Adipocyte (in vitro differentiated cells): ENCODE measurements around the gene PLA2G15.

ENCODE experiments used
- DNase-seq: peaks from one replicate; pipeline ENCODE4 v3.0.0-alpha.2; 2015; ENCODE audit warnings: low read depth
- H3K27me3 ChIP-seq: replicated peaks from 2 replicates; pipeline ENCODE4 v1.7.0; 2013; ENCODE audit warnings: mild to moderate bottlenecking, low read length, moderate library complexity; ENCODE audit not compliant: control insufficient read depth, insufficient read depth
- H3K36me3 ChIP-seq: 2 replicates; pipeline ENCODE4 v1.7.0; 2013; ENCODE audit warnings: low read length, mild to moderate bottlenecking, moderate library complexity; ENCODE audit not compliant: control insufficient read depth, insufficient read depth, severe bottlenecking
- H3K4me1 ChIP-seq: 2 replicates; pipeline ENCODE4 v1.7.0; 2013; ENCODE audit warnings: mild to moderate bottlenecking, low read length, moderate library complexity; ENCODE audit not compliant: control insufficient read depth, insufficient read depth
- H3K4me3 ChIP-seq: 2 replicates; pipeline ENCODE4 v1.7.0; 2013; ENCODE audit warnings: mild to moderate bottlenecking, low read length, moderate library complexity
- H3K9ac ChIP-seq: 2 replicates; pipeline ENCODE4 v1.7.0; 2013; ENCODE audit warnings: mild to moderate bottlenecking, low read length, moderate library complexity
- H3K9me3 ChIP-seq: 2 replicates; pipeline ENCODE4 v1.7.0; 2013; ENCODE audit warnings: mild to moderate bottlenecking, low read length, moderate library complexity; ENCODE audit not compliant: control insufficient read depth

PLA2G15 gene, protein sequence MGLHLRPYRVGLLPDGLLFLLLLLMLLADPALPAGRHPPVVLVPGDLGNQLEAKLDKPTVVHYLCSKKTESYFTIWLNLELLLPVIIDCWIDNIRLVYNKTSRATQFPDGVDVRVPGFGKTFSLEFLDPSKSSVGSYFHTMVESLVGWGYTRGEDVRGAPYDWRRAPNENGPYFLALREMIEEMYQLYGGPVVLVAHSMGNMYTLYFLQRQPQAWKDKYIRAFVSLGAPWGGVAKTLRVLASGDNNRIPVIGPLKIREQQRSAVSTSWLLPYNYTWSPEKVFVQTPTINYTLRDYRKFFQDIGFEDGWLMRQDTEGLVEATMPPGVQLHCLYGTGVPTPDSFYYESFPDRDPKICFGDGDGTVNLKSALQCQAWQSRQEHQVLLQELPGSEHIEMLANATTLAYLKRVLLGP

DNA sequence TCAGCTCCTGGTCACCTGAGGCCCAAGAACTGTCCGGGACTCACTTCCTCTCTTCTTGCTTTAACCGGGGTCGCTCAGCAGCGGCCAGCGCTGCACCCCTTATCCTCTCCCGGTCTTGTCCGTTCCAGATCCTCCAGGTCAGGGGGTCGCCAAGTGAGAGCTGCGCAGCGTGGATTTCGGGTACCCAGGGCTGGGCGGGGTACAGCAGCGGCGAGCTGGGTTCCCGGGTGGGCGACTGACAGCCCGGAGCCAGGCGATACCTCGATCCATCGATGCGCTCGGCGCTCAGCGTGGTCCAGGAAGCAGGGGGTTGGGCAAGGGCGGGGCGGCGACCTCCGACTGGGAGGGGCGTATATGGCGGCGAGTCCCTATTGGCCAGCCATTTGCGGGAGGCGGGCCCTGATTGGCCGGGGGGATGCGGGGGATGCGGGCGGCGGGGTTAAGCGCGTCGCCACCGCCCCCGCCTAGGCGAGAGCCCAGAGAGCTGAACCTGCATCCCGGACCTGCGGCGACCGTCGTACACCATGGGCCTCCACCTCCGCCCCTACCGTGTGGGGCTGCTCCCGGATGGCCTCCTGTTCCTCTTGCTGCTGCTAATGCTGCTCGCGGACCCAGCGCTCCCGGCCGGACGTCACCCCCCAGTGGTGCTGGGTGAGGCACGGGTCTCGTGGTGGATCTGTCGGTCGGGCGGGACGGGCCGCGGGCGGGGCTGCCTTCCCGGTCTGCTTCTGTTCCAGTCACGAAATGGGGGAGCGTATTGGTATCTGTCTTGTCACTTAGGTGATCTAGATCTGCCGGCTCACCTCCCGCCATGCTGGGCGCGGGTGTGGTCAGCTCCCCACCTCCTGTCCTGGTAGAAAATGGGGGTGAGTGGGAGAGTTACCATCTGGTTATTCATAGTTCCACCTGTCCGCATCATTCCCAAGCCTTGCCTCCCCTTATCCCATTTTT is at the start of gene PLA2G15:
Gene PLA2G15, plus strand, starts transcription at position 471 of the 951 bp plus-strand sequence. Its CDS starts 54 bp downstream, at position 525.
- H3K9me3 ChIP-seq, result no peaks in the 10 kb centered on the region
- H3K36me3 ChIP-seq, result peaks cover 5% of the 10 kb centered on the region
- peak within 1 kb of the TSS; percentile 98 for H3K4me3 ChIP-seq
- H3K27me3 ChIP-seq, result no peaks in the 10 kb centered on the region
- peaks cover 23% of the 10 kb centered on the region for H3K4me1 ChIP-seq
- DNase-seq, result peak; percentile 98
- H3K9ac ChIP-seq, result peak within 1 kb of the TSS; percentile 92

DNA sequence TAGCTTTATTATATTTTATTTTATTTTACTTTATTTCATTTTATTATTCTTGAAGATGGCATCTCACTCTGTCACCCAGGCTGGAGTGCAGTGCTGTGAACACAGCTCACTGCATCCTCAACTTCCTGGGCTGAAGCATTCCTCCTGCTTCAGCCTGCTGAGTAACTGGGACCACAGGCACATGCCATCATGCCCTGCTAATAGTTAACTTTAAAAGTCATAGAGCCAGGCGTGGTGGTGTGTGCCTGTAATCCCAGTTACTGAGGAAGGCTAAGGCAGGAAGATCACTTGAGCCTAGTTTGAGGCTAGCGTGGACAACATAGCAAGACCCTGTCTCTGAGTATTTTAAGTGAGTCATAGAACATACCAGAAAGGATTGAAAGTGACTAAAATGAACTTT is 47.9 kb upstream of the PLA2G15 start:
- Histone ChIP-seq H3K9me3 (no peaks in the 10 kb centered on the region), H3K9ac (no peak overlapping the region), H3K36me3 (peaks cover 8% of the 10 kb centered on the region), H3K27me3 (no peaks in the 10 kb centered on the region), H3K4me1 (peaks cover 21% of the 10 kb centered on the region), H3K4me3 (no peak overlapping the region)
- no peak for DNase-seq

DNA sequence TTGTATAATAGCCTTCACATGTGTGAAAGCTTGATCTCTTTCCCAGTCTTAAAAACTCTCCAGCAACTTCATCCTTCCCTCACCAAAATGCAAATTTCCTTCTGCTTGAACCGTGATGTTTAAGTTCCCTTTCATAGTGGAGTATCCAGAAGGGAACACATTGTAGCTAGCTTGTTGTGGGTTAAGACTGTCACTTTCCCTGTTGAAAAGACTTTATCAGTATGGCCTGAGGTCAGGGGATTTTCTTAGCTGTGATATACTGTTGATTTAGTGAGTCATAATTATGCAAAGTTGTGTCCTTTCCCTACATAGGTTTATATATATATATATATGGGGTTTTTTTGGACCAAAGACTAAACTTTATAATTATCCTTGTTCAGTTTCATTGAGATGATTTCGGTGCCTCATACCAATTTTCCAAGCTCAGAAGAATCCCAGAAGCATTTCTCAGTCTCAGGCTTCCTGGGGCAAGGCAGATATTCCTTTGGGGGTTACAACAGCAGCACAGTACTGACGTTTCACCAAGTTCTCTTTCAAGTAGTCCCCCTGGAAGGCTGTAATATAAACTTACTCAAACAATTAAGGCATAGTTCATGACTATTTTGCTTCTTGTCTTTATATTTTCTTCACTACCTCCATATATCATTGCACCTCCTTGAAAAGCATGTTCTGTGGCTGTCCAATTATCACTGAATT is 44.9 kb upstream of the PLA2G15 start:
- H3K4me1 ChIP-seq, result peaks cover 22% of the 10 kb centered on the region
- no peaks in the 10 kb centered on the region for H3K9me3 ChIP-seq
- peak; percentile 38 for DNase-seq
- H3K4me3 ChIP-seq, result no peak overlapping the region
- H3K27me3 ChIP-seq, result no peaks in the 10 kb centered on the region
- no peaks in the 10 kb centered on the region for H3K36me3 ChIP-seq
- peak overlapping the region; percentile 80 for H3K9ac ChIP-seq

DNA sequence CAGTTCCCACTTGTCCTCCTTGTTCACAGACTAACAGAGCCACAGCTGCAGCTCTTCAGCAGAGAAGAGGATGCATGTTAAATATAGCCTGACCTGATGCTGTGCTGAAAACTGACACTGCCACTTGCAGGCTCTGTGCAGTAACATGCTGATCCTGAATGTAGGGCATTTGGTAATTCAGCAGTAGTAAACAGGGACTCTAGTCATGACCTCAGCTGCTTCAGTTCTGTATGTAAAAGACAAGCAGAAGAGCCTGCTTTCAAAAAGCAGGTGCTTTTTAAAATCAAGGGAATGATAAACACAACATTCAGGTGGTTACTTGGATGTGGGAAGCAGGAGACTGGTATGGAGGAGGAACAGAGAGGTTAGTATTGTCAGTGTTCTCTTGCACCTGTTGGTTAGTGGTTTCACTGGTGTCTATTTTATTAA is 43.1 kb upstream of the PLA2G15 start:
- H3K36me3 ChIP-seq, result no peaks in the 10 kb centered on the region

DNA sequence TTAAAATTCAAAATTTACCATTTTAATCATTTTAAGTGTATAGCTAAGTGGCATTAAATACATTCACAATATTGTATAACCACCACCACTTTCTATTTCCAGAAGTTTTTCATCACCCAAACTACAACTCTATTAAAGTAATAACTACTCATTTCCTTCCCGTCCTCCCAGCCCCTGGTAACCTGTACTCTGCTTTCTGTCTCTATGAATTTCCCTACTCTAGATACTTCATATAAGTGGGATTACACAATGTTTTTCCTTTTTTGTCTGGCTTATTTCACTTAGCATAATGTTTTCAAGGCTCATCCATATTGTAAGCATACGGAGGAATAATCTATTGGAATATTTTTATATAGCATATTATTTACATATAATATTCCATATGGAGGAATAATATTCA is 38.9 kb upstream of the PLA2G15 start:
- H3K4me3 ChIP-seq, result no peak overlapping the region
- no peak for DNase-seq
- no peaks in the 10 kb centered on the region for H3K36me3 ChIP-seq
- H3K4me1 ChIP-seq, result peaks cover 6% of the 10 kb centered on the region
- H3K9me3 ChIP-seq, result no peaks in the 10 kb centered on the region
- no peaks in the 10 kb centered on the region for H3K27me3 ChIP-seq
- H3K9ac ChIP-seq, result no peak overlapping the region

More for the DNA sequence above, 43.1 kb upstream of the PLA2G15 start:
- peak; percentile 32 for DNase-seq
- Histone ChIP-seq H3K4me1 (peaks cover 22% of the 10 kb centered on the region), H3K4me3 (no peak overlapping the region), H3K9ac (no peak overlapping the region), H3K27me3 (no peaks in the 10 kb centered on the region), H3K9me3 (no peaks in the 10 kb centered on the region)

DNA sequence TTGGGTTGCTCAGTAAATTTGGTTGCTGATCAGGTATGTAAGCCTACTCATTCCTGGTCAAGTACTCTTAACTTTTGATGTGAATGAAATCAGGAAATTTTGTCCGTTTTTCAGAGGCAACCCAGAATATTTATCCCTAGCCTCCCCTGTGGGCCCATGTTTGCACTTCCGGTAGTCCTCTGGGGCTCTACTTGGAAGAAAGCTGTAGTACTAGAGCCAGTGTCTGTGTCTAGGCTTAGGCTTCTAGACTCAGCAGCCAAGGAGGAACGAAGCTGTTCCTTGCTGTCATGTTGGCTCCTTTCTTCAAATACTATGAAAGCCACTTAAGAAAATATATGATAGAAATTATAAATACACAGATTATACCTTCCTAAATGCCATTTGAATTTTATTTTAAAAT is 30.4 kb upstream of the PLA2G15 start:
- H3K4me1 ChIP-seq, result no peaks in the 10 kb centered on the region
- no peaks in the 10 kb centered on the region for H3K27me3 ChIP-seq
- DNase-seq, result no peak
- H3K9me3 ChIP-seq, result no peaks in the 10 kb centered on the region
- no peak overlapping the region for H3K4me3 ChIP-seq
- no peak overlapping the region for H3K9ac ChIP-seq
- no peaks in the 10 kb centered on the region for H3K36me3 ChIP-seq

DNA sequence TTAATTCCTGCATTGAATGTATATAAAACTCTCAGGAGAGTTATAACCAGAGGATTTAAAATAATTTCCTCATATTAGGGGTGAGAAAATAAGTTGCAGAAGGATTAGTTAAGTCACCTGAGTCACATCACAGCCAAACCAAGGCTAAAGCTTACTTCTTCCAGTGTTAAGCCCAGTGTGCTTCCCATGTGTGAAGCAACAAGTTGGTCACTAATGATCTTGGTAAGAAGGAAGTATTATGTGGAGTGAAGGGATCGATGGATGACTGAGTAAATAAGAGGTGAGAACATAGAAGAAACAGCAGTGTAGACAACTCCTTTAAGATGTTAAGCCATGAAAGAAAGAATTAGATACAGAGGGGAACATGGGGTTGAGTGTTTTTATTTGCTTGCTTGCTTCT is 29.9 kb upstream of the PLA2G15 start:
- no peaks in the 10 kb centered on the region for H3K36me3 ChIP-seq
- H3K4me3 ChIP-seq, result no peak overlapping the region
- H3K27me3 ChIP-seq, result no peaks in the 10 kb centered on the region
- no peak overlapping the region for H3K9ac ChIP-seq
- no peaks in the 10 kb centered on the region for H3K4me1 ChIP-seq
- H3K9me3 ChIP-seq, result no peaks in the 10 kb centered on the region
- DNase-seq, result no peak

DNA sequence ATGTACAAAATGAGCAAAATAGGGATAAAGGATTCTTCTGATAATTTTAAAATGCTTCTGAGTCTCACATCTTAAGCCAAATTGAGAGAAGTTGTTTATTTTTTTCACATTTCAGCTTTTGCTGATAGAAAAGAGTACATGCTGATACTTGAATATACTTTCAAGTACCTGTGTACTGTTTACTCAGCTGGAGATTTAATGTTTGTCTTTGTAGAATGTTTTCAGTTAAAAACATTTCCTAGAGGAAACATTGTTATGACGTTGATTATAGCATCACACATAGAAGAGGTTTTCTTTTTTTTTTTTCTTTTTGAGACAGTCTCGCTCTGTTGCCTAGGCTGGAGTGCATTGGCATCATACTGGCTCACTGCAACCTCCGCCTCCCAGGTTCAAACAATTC is 28.9 kb upstream of the PLA2G15 start:
- H3K9ac ChIP-seq, result no peak overlapping the region
- no peak overlapping the region for H3K4me3 ChIP-seq
- DNase-seq, result no peak
- H3K36me3 ChIP-seq, result peaks cover 2% of the 10 kb centered on the region
- no peaks in the 10 kb centered on the region for H3K4me1 ChIP-seq
- H3K9me3 ChIP-seq, result no peaks in the 10 kb centered on the region
- H3K27me3 ChIP-seq, result no peaks in the 10 kb centered on the region

DNA sequence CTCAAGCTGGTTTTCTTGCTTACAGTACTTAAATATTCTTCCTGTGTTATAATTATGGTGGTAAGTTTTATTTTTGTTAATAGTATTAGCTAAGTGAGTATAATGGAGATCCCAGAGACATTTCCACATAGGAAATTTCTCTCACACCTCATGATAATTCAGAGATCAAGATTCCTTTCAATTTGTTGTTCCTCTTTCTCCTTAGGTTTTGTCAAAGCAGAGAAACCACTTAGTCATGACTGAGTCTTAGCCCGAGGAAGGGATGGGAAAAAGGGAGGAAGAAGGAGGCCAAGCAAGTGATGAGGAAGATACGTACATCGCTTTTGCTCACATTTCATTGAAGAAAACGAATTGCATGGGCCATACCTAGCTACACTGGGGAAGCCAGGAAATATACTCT is 27.7 kb upstream of the PLA2G15 start:
- DNase-seq, result no peak
- no peaks in the 10 kb centered on the region for H3K9me3 ChIP-seq
- H3K4me1 ChIP-seq, result no peaks in the 10 kb centered on the region
- H3K27me3 ChIP-seq, result no peaks in the 10 kb centered on the region
- no peak overlapping the region for H3K9ac ChIP-seq
- peaks cover 9% of the 10 kb centered on the region for H3K36me3 ChIP-seq
- no peak overlapping the region for H3K4me3 ChIP-seq

DNA sequence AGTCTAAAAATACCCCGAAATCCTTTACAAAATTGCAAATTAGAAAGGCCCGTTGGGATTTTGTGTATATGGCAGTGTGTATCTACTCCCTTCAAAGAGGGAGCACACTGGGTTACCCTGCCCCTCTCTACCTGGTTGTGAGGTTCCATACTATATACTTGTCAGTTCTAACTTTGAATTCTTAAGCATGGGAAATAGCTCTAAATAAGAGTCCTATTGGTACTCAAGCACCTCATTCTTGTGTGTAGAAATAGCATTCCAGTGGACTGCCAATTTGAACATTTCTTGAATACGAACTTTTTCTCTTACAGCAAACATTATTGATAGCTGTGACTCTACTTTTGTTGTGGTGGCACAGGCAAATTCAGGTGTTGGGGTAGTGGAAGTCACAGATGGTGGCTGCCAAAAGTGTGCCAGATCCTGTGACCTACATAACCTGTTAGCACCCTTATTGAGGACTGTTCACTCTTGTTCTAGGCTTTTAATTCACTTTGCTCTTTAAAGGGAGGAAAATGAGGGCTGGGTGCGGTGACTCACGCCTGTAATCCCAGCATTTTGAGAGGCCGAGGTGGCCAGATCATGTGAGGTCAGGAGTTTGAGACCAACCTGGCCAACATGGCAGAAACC is 25.3 kb upstream of the PLA2G15 start:
- Histone ChIP-seq H3K27me3 (no peaks in the 10 kb centered on the region), H3K4me3 (no peak overlapping the region), H3K36me3 (peaks cover 9% of the 10 kb centered on the region), H3K4me1 (no peaks in the 10 kb centered on the region), H3K9ac (no peak overlapping the region), H3K9me3 (no peaks in the 10 kb centered on the region)
- no peak for DNase-seq
